ENCODE results near the gene BTN1A1. TPM values are rescaled to one million over a fixed set of nuclear protein-coding genes. Genes with fewer than 3 reads are reported as not detected.
"Not testable (repeated sequence)": the region's sequence is repeated elsewhere in the genome, so short reads cannot be mapped to it uniquely, and the experiment has no call there.

BTN1A1 gene
- polyA plus RNA-seq, 12 donors, result 0.08 to 0.30 (median 0.14) TPM; not detected in 2

- not testable (repeated sequence) for DNase-seq
These were observed 10.9 kb downstream of the BTN1A1 start for GRCh38 chr6:26511033-26511432.

GRCh38 chr6:26514984-26515383 lies 14.9 kb downstream of the BTN1A1 start:
- no peak for DNase-seq

GRCh38 chr6:26516481-26517427 lies 16.7 kb downstream of the BTN1A1 start:
- no peak for DNase-seq

- DNase-seq, result no peak
These were observed 19.3 kb downstream of the BTN1A1 start for GRCh38 chr6:26519359-26519758.

GRCh38 chr6:26520237-26520849 lies 20.2 kb downstream of the BTN1A1 start:
- DNase-seq, result peak; percentile 78

GRCh38 chr6:26520850-26521599 lies 20.9 kb downstream of the BTN1A1 start:
- peak; percentile 95 for DNase-seq

GRCh38 chr6:26521600-26522391 lies 21.7 kb downstream of the BTN1A1 start:
- DNase-seq, result peak; percentile 83

GRCh38 chr6:26522486-26523228 lies 22.6 kb downstream of the BTN1A1 start:
- not testable (repeated sequence) for DNase-seq

- DNase-seq, result not testable (repeated sequence)
These were observed 24.2 kb downstream of the BTN1A1 start for GRCh38 chr6:26524314-26524713.

- DNase-seq, result no peak
These were observed 24.7 kb downstream of the BTN1A1 start for GRCh38 chr6:26524722-26525370.

GRCh38 chr6:26525838-26526237 lies 25.7 kb downstream of the BTN1A1 start:
- no peak for DNase-seq

- no peak for DNase-seq
These were observed 26.8 kb downstream of the BTN1A1 start for GRCh38 chr6:26526928-26527327.

- DNase-seq, result no peak
These were observed 30.1 kb downstream of the BTN1A1 start for GRCh38 chr6:26530203-26530602.

- no peak for DNase-seq
These were observed 31.8 kb downstream of the BTN1A1 start for GRCh38 chr6:26531897-26532296.

GRCh38 chr6:26532699-26533531 lies 32.8 kb downstream of the BTN1A1 start:
- DNase-seq, result peak; percentile 94

GRCh38 chr6:26533532-26533931 lies 33.4 kb downstream of the BTN1A1 start:
- no peak for DNase-seq

- DNase-seq, result no peak
These were observed 34.8 kb downstream of the BTN1A1 start for GRCh38 chr6:26534681-26535465.

- peak; percentile 84 for DNase-seq
These were observed 36.6 kb downstream of the BTN1A1 start for GRCh38 chr6:26536571-26537159.

Measured in muscle of arm (tissue), 12 donors.